ENCODE measurements around the gene KMO. TPM values are rescaled to one million over a fixed set of nuclear protein-coding genes. Genes with fewer than 3 reads are reported as not detected.
A peak's percentile ranks its signal among the peaks of the same experiment; 100 is the strongest.

The KMO gene
- total and polyA plus RNA-seq, 2 of the 13 experiments (the other 11 are each of a cell fraction or from before 2014, with no cell fraction given): 0.01 TPM; not detected in 1

- TF ChIP-seq YEATS4 (CRISPR knock-in tag; IDR thresholded peaks at IDR 0.05; ENCODE audit: borderline replicate concordance) (peak; percentile 70), HMG20A (CRISPR knock-in tag; IDR thresholded peaks at IDR 0.05; ENCODE audit: borderline replicate concordance) (no peak), ZFX (CRISPR knock-in tag; IDR thresholded peaks at IDR 0.05; ENCODE audit: low read depth) (peak; percentile 65; the same call in 1 of the 2 replicates), HOXA3 (CRISPR knock-in tag; IDR thresholded peaks at IDR 0.05) (peak; percentile 56; the same call in 1 of the 2 replicates), ZNF788 (CRISPR knock-in tag; IDR thresholded peaks at IDR 0.05; ENCODE audit: borderline replicate concordance) (peak; percentile 76), DPF2 (CRISPR knock-in tag; IDR thresholded peaks at IDR 0.05; ENCODE audit: borderline replicate concordance, low read depth) (no peak), SIN3A (IDR thresholded peaks at IDR 0.05; ENCODE audit: borderline replicate concordance, low read depth, low read length) (peak; percentile 61; the same call in 1 of the 2 replicates), NKX3-1 (CRISPR knock-in tag; IDR thresholded peaks at IDR 0.05) (peak; percentile 69; the same call in 1 of the 2 replicates), ZNF414 (CRISPR knock-in tag; IDR thresholded peaks at IDR 0.05) (peak; percentile 18; the same call in 1 of the 2 replicates), ZNF225 (CRISPR knock-in tag; IDR thresholded peaks at IDR 0.05) (0 out of 2 replicates have a peak, but pooled peaks have one; percentile 32), ZFP90 (CRISPR knock-in tag; IDR thresholded peaks at IDR 0.05; ENCODE audit: borderline replicate concordance) (peak; percentile 68; the same call in 1 of the 2 replicates), RELA (CRISPR knock-in tag; IDR thresholded peaks at IDR 0.05) (no peak), EZH2 (conservative IDR thresholded peaks at IDR 0.05; ENCODE audit: low read depth, low read length) (no peak), PRDM10 (CRISPR knock-in tag; IDR thresholded peaks at IDR 0.05; ENCODE audit: low read depth) (peak; percentile 42; the same call in 1 of the 2 replicates), RXRA (CRISPR knock-in tag; IDR thresholded peaks at IDR 0.05) (peak; percentile 41; the same call in 1 of the 2 replicates), GABPA (IDR thresholded peaks at IDR 0.05; ENCODE audit: low read depth, low read length) (peak; percentile 49), GABPA (CRISPR knock-in tag; IDR thresholded peaks at IDR 0.05; ENCODE audit: low read depth) (peak; percentile 9; the same call in 1 of the 2 replicates), DMAP1 (CRISPR knock-in tag; IDR thresholded peaks at IDR 0.05) (no peak; the same call in 1 of the 2 replicates)
- TF ChIP-seq, protein P1, sequence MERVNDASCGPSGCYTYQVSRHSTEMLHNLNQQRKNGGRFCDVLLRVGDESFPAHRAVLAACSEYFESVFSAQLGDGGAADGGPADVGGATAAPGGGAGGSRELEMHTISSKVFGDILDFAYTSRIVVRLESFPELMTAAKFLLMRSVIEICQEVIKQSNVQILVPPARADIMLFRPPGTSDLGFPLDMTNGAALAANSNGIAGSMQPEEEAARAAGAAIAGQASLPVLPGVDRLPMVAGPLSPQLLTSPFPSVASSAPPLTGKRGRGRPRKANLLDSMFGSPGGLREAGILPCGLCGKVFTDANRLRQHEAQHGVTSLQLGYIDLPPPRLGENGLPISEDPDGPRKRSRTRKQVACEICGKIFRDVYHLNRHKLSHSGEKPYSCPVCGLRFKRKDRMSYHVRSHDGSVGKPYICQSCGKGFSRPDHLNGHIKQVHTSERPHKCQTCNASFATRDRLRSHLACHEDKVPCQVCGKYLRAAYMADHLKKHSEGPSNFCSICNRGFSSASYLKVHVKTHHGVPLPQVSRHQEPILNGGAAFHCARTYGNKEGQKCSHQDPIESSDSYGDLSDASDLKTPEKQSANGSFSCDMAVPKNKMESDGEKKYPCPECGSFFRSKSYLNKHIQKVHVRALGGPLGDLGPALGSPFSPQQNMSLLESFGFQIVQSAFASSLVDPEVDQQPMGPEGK (CRISPR knock-in tag; IDR thresholded peaks at IDR 0.05): peak; percentile 73
- TF ChIP-seq, protein P2, sequence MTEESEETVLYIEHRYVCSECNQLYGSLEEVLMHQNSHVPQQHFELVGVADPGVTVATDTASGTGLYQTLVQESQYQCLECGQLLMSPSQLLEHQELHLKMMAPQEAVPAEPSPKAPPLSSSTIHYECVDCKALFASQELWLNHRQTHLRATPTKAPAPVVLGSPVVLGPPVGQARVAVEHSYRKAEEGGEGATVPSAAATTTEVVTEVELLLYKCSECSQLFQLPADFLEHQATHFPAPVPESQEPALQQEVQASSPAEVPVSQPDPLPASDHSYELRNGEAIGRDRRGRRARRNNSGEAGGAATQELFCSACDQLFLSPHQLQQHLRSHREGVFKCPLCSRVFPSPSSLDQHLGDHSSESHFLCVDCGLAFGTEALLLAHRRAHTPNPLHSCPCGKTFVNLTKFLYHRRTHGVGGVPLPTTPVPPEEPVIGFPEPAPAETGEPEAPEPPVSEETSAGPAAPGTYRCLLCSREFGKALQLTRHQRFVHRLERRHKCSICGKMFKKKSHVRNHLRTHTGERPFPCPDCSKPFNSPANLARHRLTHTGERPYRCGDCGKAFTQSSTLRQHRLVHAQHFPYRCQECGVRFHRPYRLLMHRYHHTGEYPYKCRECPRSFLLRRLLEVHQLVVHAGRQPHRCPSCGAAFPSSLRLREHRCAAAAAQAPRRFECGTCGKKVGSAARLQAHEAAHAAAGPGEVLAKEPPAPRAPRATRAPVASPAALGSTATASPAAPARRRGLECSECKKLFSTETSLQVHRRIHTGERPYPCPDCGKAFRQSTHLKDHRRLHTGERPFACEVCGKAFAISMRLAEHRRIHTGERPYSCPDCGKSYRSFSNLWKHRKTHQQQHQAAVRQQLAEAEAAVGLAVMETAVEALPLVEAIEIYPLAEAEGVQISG (CRISPR knock-in tag; IDR thresholded peaks at IDR 0.05): peak; percentile 45
Observed at GRCh38 chr1:241640149-241640866, 108.1 kb downstream of the KMO start, which contains the start of the genes CHML and OPN3 (continued).

All from HepG2 (cell line).